Activated CD4-positive, alpha-beta T cell treated with anti-CD3 and anti-CD28 coated beads, Interleukin-2, amount 50 U/mL, for 4 hours (primary cell): Measurements from ENCODE around the gene GRSF1.
"Not testable (repeated sequence)": the region's sequence is repeated elsewhere in the genome, so short reads cannot be mapped to it uniquely, and the experiment has no call there.

Experiments used
- DNase-seq, 2 experiments: peaks; one replicate each; pipeline ENCODE4 v3.0.0-alpha.2; 2020

GRSF1 gene

GRCh38 chr4:70839589-70840093 is at the start of gene GRSF1:
GRSF1 (minus strand) TSS chr4:70839890; CDS start chr4:70839827, 63 bp downstream.
- DNase-seq, result peak; percentile 93 to 94

GRCh38 chr4:70885174-70885573 is 45.5 kb upstream of the GRSF1 start:
- no peak for DNase-seq

- DNase-seq, result no peak
Measured at GRCh38 chr4:70880739-70881138, 41.0 kb upstream of the GRSF1 start.

GRCh38 chr4:70877556-70877955 is 37.9 kb upstream of the GRSF1 start:
- no peak for DNase-seq

GRCh38 chr4:70874268-70875156 is 34.8 kb upstream of the GRSF1 start:
- DNase-seq, result no peak

- no peak for DNase-seq
Measured at GRCh38 chr4:70873216-70873615, 33.5 kb upstream of the GRSF1 start.

- no peak for DNase-seq
Measured at GRCh38 chr4:70868778-70869177, 29.1 kb upstream of the GRSF1 start.

- DNase-seq, result no peak
Measured at GRCh38 chr4:70863099-70863790, 23.6 kb upstream of the GRSF1 start.

- no peak for DNase-seq
Measured at GRCh38 chr4:70859066-70859465, 19.4 kb upstream of the GRSF1 start.

- DNase-seq, result no peak
Measured at GRCh38 chr4:70858454-70858853, 18.8 kb upstream of the GRSF1 start.

GRCh38 chr4:70855464-70855863 is 15.8 kb upstream of the GRSF1 start:
- no peak for DNase-seq

- no peak for DNase-seq
Measured at GRCh38 chr4:70849291-70849690, 9.6 kb upstream of the GRSF1 start.

- no peak for DNase-seq
Measured at GRCh38 chr4:70844180-70844579, 4.5 kb upstream of the GRSF1 start.

GRCh38 chr4:70842761-70843435 is 3.2 kb upstream of the GRSF1 start:
- DNase-seq, result no peak

- DNase-seq, result no peak
Measured at GRCh38 chr4:70841951-70842350, 2.3 kb upstream of the GRSF1 start.

- no peak for DNase-seq
Measured at GRCh38 chr4:70841211-70841610, 1.5 kb upstream of the GRSF1 start.

- DNase-seq, result not testable (repeated sequence)
Measured at GRCh38 chr4:70840631-70841030, 941 bp upstream of the GRSF1 start.

GRCh38 chr4:70840137-70840536 is 447 bp upstream of the GRSF1 start:
- peak; percentile 47 to 53 for DNase-seq

- peak; percentile 53 for DNase-seq
Measured at GRCh38 chr4:70838666-70839588, 763 bp downstream of the GRSF1 start.

- no peak for DNase-seq
Measured at GRCh38 chr4:70838204-70838603, 1.5 kb downstream of the GRSF1 start.

GRCh38 chr4:70836081-70836480 is 3.6 kb downstream of the GRSF1 start:
- DNase-seq, result no peak

- no peak for DNase-seq
Measured at GRCh38 chr4:70833675-70834074, 6.0 kb downstream of the GRSF1 start.
